Measurements from ENCODE around the gene CCDC7. TPM values are rescaled to one million over a fixed set of nuclear protein-coding genes. Genes with fewer than 3 reads are reported as not detected.
"Not testable (repeated sequence)": the region's sequence is repeated elsewhere in the genome, so short reads cannot be mapped to it uniquely, and the experiment has no call there.

CCDC7 gene
- total RNA-seq, 1 experiment from 2014 or later: 6.3 TPM

DNA sequence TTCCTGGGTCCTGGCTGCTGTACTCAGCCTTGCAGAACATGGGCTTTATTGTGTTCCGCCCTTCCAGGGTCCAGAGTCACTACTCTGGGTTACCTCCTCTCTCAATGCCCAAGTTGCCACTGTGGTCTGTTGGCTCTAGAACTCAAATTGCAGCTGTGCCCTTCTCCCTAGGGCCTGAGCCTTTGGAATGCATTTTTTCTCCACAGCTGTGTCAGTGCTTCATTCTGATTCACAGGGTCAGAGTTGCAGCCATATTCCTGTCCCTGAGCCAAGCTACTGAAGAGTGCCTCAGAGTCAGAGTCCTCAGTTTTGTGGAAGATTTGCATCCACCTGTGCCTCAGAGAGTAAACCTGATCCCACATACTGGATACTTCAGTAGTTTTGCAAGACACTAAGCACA is 344.5 kb downstream of the CCDC7 start:
- no peak overlapping the region for H3K4me3 Mint-ChIP-seq (ENCODE audit: unreplicated experiment)
- H3K27me3 Mint-ChIP-seq (ENCODE audit: insufficient read depth, unreplicated experiment): no peaks in the 10 kb centered on the region
- no peak overlapping the region for H3K27ac Mint-ChIP-seq (ENCODE audit: low read depth, unreplicated experiment)
- intact Hi-C loops (cut with micrococcal nuclease): loop anchor here (10.0 kb wide), 1 partner anchor 544 kb away; the partner anchor contains the start of gene NRP1
- POLR2A ChIA-PET: no interaction called here
- no peaks in the 10 kb centered on the region for H3K4me1 Mint-ChIP-seq (ENCODE audit: insufficient read depth, unreplicated experiment)
- no TSS peak for BruUV-seq (replicated peaks)
- CTCF ChIA-PET: interaction anchor here (0.6 kb wide), 1 partner anchor 219 kb away, joined by 3 read pairs; no protein-coding TSS in a partner anchor
- DNase-seq (ENCODE audit: unreplicated experiment): no peak
- H3K36me3 Mint-ChIP-seq (ENCODE audit: insufficient read depth, unreplicated experiment): no peaks in the 10 kb centered on the region
- TF ChIP-seq, protein P1, sequence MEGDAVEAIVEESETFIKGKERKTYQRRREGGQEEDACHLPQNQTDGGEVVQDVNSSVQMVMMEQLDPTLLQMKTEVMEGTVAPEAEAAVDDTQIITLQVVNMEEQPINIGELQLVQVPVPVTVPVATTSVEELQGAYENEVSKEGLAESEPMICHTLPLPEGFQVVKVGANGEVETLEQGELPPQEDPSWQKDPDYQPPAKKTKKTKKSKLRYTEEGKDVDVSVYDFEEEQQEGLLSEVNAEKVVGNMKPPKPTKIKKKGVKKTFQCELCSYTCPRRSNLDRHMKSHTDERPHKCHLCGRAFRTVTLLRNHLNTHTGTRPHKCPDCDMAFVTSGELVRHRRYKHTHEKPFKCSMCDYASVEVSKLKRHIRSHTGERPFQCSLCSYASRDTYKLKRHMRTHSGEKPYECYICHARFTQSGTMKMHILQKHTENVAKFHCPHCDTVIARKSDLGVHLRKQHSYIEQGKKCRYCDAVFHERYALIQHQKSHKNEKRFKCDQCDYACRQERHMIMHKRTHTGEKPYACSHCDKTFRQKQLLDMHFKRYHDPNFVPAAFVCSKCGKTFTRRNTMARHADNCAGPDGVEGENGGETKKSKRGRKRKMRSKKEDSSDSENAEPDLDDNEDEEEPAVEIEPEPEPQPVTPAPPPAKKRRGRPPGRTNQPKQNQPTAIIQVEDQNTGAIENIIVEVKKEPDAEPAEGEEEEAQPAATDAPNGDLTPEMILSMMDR (IDR thresholded peaks at IDR 0.05; ENCODE audit: unreplicated experiment): no peak
- peaks cover 7% of the 10 kb centered on the region for H3K9me3 Mint-ChIP-seq (ENCODE audit: unreplicated experiment)

DNA sequence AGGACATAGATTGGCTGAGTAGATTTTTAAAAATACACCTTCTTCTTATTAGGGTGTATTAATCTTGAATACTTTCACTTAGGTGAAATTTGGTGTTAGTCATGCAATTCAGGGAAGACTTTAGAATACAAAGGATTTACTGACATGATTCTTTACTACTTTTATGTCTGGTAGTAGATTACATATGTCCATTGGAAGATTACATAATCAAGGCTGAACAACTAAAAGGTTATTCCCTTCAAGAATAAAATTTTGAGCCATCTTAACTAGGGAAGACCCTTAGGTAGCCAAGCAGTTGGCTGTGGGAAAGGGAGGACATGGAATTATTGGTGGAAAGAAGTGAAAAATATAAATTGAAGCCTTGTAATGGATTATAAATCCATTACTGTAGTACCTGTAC is 347.1 kb downstream of the CCDC7 start:
- intact Hi-C loops (cut with micrococcal nuclease): loop anchor here (10.0 kb wide), 1 partner anchor 542 kb away; the partner anchor contains the start of gene NRP1
- Mint-ChIP-seq H3K27me3 (ENCODE audit: insufficient read depth, unreplicated experiment) (no peaks in the 10 kb centered on the region), H3K27ac (ENCODE audit: low read depth, unreplicated experiment) (no peak overlapping the region), H3K4me1 (ENCODE audit: insufficient read depth, unreplicated experiment) (no peaks in the 10 kb centered on the region), H3K4me3 (ENCODE audit: unreplicated experiment) (no peak overlapping the region), H3K36me3 (ENCODE audit: insufficient read depth, unreplicated experiment) (no peaks in the 10 kb centered on the region), H3K9me3 (ENCODE audit: unreplicated experiment) (no peaks in the 10 kb centered on the region)
- CTCF ChIA-PET: interaction anchor here (2.4 kb wide), 1 partner anchor 217 kb away, joined by 11 read pairs; no protein-coding TSS in a partner anchor
- POLR2A ChIA-PET: no interaction called here
- TF ChIP-seq, protein P1 (IDR thresholded peaks at IDR 0.05; ENCODE audit: unreplicated experiment): no peak
- no peak for DNase-seq (ENCODE audit: unreplicated experiment)
- no TSS peak for BruUV-seq (replicated peaks)

DNA sequence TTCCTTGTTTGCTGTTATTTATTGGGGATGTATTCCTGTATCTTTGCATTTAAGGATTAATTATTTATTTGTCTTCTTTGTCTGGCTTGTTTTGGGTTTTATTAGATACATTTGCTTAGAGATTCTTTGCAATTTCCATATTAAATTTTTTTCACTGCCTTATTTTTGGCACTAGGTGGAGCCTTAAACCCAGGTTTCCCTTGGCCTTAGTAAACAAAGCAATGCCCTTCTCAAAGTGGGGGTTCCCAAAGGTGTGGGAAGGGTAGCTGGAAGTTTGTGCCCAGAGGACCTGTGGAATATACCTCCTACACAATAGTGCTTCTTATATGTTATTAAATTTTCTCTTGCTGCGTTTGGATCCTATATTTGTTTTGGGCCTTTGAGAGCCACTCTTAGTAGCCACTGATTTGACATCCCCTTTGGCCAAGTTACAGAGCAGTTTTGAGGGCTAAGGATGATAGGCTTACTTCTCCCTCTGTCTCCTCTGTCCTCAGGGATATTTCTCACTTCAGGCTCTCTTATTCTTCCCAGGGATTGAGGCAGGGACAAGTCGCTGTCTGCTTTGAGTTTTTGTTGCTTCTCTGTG is 349.8 kb downstream of the CCDC7 start:
- no peaks in the 10 kb centered on the region for H3K9me3 Mint-ChIP-seq (ENCODE audit: unreplicated experiment)
- H3K4me3 Mint-ChIP-seq (ENCODE audit: unreplicated experiment): no peak overlapping the region
- DNase-seq (ENCODE audit: unreplicated experiment): peak; percentile 43
- TF ChIP-seq, protein P1 (IDR thresholded peaks at IDR 0.05; ENCODE audit: unreplicated experiment): peak; percentile 67
- no peaks in the 10 kb centered on the region for H3K27me3 Mint-ChIP-seq (ENCODE audit: insufficient read depth, unreplicated experiment)
- no TSS peak for BruUV-seq (replicated peaks)
- ChIA-PET CTCF (interaction anchor here (0.6 to 1.4 kb wide), 4 partner anchors 104 to 338 kb away, joined by 3 to 6 read pairs (median 4); no protein-coding TSS in a partner anchor), POLR2A (no interaction called here)
- no peaks in the 10 kb centered on the region for H3K4me1 Mint-ChIP-seq (ENCODE audit: insufficient read depth, unreplicated experiment)
- H3K36me3 Mint-ChIP-seq (ENCODE audit: insufficient read depth, unreplicated experiment): no peaks in the 10 kb centered on the region
- intact Hi-C loops (cut with micrococcal nuclease): loop anchor here (1.0 to 10.0 kb wide), 4 partner anchors 162 to 539 kb away; partner anchors contain the start of genes ITGB1 and NRP1
- no peak overlapping the region for H3K27ac Mint-ChIP-seq (ENCODE audit: low read depth, unreplicated experiment)

DNA sequence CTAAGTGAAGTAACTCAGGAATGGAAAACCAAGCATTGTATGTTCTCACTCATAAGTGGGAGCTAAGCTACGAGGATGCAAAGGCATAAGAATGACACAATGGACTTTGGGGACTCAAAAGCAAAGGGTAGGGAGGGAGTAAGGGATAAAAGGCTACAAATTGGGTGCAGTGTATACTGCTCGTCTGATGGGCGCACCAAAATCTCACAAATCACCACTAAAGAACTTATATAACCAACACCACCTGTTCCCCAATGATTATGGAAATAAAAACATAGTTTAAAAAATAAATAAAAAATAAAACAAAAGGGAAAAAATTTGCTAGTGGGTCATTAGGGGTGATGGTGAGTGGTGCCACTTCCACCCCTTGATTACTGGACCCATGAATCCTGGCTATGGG is 351.5 kb downstream of the CCDC7 start:
- H3K4me3 Mint-ChIP-seq (ENCODE audit: unreplicated experiment); H3K36me3 Mint-ChIP-seq (ENCODE audit: insufficient read depth, unreplicated experiment); BruUV-seq (replicated peaks); H3K4me1 Mint-ChIP-seq (ENCODE audit: insufficient read depth, unreplicated experiment); H3K27me3 Mint-ChIP-seq (ENCODE audit: insufficient read depth, unreplicated experiment); H3K9me3 Mint-ChIP-seq (ENCODE audit: unreplicated experiment); CTCF ChIA-PET; DNase-seq (ENCODE audit: unreplicated experiment); H3K27ac Mint-ChIP-seq (ENCODE audit: low read depth, unreplicated experiment): not testable (repeated sequence)
- POLR2A ChIA-PET: interaction anchor here (0.6 kb wide), 1 partner anchor 30 kb away, joined by 3 read pairs; no protein-coding TSS in a partner anchor
- intact Hi-C loops (cut with micrococcal nuclease): loop anchor here (5.0 to 10.0 kb wide), 2 partner anchors 160 to 537 kb away; partner anchors contain the start of genes ITGB1 and NRP1

Data from MCF 10A (cell line).